Activated naive CD4-positive, alpha-beta T cell treated with anti-CD3 and anti-CD28 coated beads, Interleukin-2, amount 50 U/mL, for 16 hours (primary cell): ENCODE measurements around the gene GNG12.

Experiments
- DNase-seq: peaks from one replicate; pipeline ENCODE4 v3.0.0-alpha.2; 2020

Gene GNG12

GRCh38 chr1:67839826-67840225 lies 6.6 kb upstream of the GNG12 start:
- DNase-seq = no peak

- DNase-seq = no peak
Observed at GRCh38 chr1:67838180-67838910, 5.1 kb upstream of the GNG12 start.

GRCh38 chr1:67836769-67837168 lies 3.5 kb upstream of the GNG12 start:
- no peak for DNase-seq

- no peak for DNase-seq
Observed at GRCh38 chr1:67835663-67836452, 2.6 kb upstream of the GNG12 start.

GRCh38 chr1:67834246-67834877 lies 1.1 kb upstream of the GNG12 start:
- DNase-seq = no peak

GRCh38 chr1:67833602-67833940 lies 304 bp upstream of the GNG12 start:
- DNase-seq = no peak

GRCh38 chr1:67831850-67832513 lies 1.3 kb downstream of the GNG12 start:
- no peak for DNase-seq

- DNase-seq = no peak
Observed at GRCh38 chr1:67830928-67831830, 2.1 kb downstream of the GNG12 start.

GRCh38 chr1:67830226-67830625 lies 3.0 kb downstream of the GNG12 start:
- no peak for DNase-seq

- no peak for DNase-seq
Observed at GRCh38 chr1:67827688-67828087, 5.6 kb downstream of the GNG12 start.

- no peak for DNase-seq
Observed at GRCh38 chr1:67825591-67825990, 7.7 kb downstream of the GNG12 start.

GRCh38 chr1:67824766-67825165 lies 8.5 kb downstream of the GNG12 start:
- no peak for DNase-seq

- no peak for DNase-seq
Observed at GRCh38 chr1:67823615-67824014, 9.7 kb downstream of the GNG12 start.

- DNase-seq = no peak
Observed at GRCh38 chr1:67821263-67821662, 12.0 kb downstream of the GNG12 start.

- DNase-seq = no peak
Observed at GRCh38 chr1:67818725-67819301, 14.5 kb downstream of the GNG12 start.

- no peak for DNase-seq
Observed at GRCh38 chr1:67818162-67818561, 15.1 kb downstream of the GNG12 start.

- DNase-seq = no peak
Observed at GRCh38 chr1:67817319-67817718, 15.9 kb downstream of the GNG12 start.

- DNase-seq = no peak
Observed at GRCh38 chr1:67816506-67816905, 16.8 kb downstream of the GNG12 start.

GRCh38 chr1:67816095-67816475 lies 17.2 kb downstream of the GNG12 start:
- DNase-seq = no peak

- DNase-seq = no peak
Observed at GRCh38 chr1:67815303-67816094, 17.8 kb downstream of the GNG12 start.

- DNase-seq = no peak
Observed at GRCh38 chr1:67814121-67814772, 19.0 kb downstream of the GNG12 start.
